Activated B cell treated with CpG ODN at 0.5 μM for 24 hours (primary cell): Measurements from ENCODE around the gene UCN3. TPM values are rescaled to one million over a fixed set of nuclear protein-coding genes. Genes with fewer than 3 reads are reported as not detected.

Experiments
- ATAC-seq: fragments of 200-7000 bp; cut with Tn5 transposase; one replicate; pipeline ENCODE4 v1.10.0; 2021; ENCODE audit warnings: low read depth, mild to moderate bottlenecking, moderate library complexity
- CTCF ChIA-PET: fragments of 350-600 bp; sonication (Branson Sonifier 250); formaldehyde crosslinking; loops from one replicate; lab custom pipeline; 2021; ENCODE audit warnings: antibody characterized with exemption; lab: Charles Lee
- POLR2A ChIA-PET: fragments of 350-600 bp; sonication (Branson Sonifier 250); formaldehyde crosslinking; loops from one replicate; lab custom pipeline; 2021; ENCODE audit warnings: antibody characterized with exemption; lab: Charles Lee
- DNase-seq: peaks from one replicate; pipeline ENCODE4 v3.0.0; 2022
- H3K27ac Mint-ChIP-seq: one replicate; pipeline ENCODE4 v1.8.0; 2020; ENCODE audit warnings: mixed read lengths
- H3K27me3 Mint-ChIP-seq: one replicate; pipeline ENCODE4 v1.8.0; 2021; ENCODE audit warnings: mixed read lengths
- H3K36me3 Mint-ChIP-seq: one replicate; pipeline ENCODE4 v1.8.0; 2021; ENCODE audit warnings: low read depth, mixed read lengths
- H3K4me1 Mint-ChIP-seq: one replicate; pipeline ENCODE4 v1.8.0; 2021; ENCODE audit warnings: mixed read lengths
- H3K4me3 Mint-ChIP-seq: one replicate; pipeline ENCODE4 v1.8.0; 2020; ENCODE audit warnings: mild to moderate bottlenecking, mixed read lengths
- H3K9me3 Mint-ChIP-seq: one replicate; pipeline ENCODE4 v1.8.0; 2020; ENCODE audit warnings: mixed read lengths
- intact Hi-C: fragments of 100-400 bp; cut with micrococcal nuclease; formaldehyde crosslinking; loops from one replicate; pipeline ENCODE4 v1.15.1; 2024
- total RNA-seq: library from RNA; stranded (reverse); gene quantifications from 2 replicates; pipeline ENCODE4 v1.2.3, GENCODE V29; 2022
- TF ChIP-seq, protein P1 (sequence below): fragments of 200-600 bp; IDR thresholded peaks from one replicate; pipeline ENCODE4 v1.8.0; 2022; ENCODE audit warnings: antibody characterized with exemption, mild to moderate bottlenecking

Gene UCN3
- total RNA-seq, 1 donor from 2014 or later = not detected

DNA sequence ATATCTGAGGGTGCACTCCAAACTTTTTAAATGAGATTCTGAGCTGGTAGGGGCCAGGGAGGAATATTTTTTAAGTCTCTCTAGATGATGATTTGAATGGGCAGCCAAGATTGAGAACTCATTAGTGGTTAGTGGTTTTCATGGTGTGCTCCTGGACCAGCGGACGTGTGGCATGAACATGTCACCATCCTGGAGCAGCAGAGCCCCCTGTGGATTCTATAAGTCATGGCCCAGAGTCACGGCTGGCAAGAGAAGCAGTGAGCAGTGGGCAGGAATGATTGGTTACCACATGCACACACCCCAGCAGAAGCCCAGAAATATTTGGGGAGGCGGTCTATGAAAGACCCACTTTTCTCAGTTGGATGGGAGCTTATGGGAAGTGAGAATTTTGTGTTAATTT is 21.2 kb upstream of the UCN3 start:
- intact Hi-C loops = no loop called here
- POLR2A ChIA-PET = no interaction called here

DNA sequence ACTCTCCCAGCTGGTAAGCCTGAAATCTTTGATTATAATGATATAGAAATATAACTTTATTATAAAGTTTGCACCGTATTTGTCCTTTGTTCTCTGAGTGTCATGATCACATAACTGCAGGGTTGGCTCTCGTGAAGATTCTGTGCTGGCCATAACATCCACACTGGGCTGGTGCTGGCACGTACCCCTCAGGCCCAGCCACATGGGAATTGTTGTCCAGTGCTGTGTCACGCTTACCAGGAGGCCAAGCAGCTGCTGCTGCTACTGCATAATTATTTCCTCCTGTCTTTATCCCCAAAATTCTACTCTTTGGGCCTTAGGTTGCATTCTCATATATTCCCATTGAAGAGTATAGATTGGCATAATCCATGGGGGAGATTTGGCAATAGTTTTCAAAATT is 20.8 kb upstream of the UCN3 start:
- Mint-ChIP-seq H3K27me3 (no peaks in the 10 kb centered on the region), H3K27ac (no peak overlapping the region), H3K4me1 (no peaks in the 10 kb centered on the region), H3K4me3 (no peak overlapping the region), H3K9me3 (no peaks in the 10 kb centered on the region), H3K36me3 (no peaks in the 10 kb centered on the region)
- DNase-seq = no peak
- ChIA-PET CTCF (no interaction called here), POLR2A (no interaction called here)
- TF ChIP-seq, protein P1, sequence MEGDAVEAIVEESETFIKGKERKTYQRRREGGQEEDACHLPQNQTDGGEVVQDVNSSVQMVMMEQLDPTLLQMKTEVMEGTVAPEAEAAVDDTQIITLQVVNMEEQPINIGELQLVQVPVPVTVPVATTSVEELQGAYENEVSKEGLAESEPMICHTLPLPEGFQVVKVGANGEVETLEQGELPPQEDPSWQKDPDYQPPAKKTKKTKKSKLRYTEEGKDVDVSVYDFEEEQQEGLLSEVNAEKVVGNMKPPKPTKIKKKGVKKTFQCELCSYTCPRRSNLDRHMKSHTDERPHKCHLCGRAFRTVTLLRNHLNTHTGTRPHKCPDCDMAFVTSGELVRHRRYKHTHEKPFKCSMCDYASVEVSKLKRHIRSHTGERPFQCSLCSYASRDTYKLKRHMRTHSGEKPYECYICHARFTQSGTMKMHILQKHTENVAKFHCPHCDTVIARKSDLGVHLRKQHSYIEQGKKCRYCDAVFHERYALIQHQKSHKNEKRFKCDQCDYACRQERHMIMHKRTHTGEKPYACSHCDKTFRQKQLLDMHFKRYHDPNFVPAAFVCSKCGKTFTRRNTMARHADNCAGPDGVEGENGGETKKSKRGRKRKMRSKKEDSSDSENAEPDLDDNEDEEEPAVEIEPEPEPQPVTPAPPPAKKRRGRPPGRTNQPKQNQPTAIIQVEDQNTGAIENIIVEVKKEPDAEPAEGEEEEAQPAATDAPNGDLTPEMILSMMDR = no peak
- intact Hi-C loops = no loop called here
- no peak for ATAC-seq

More for the DNA sequence above, 21.2 kb upstream of the UCN3 start:
- Mint-ChIP-seq H3K36me3 (no peaks in the 10 kb centered on the region), H3K9me3 (no peaks in the 10 kb centered on the region), H3K4me1 (no peaks in the 10 kb centered on the region), H3K27me3 (no peaks in the 10 kb centered on the region), H3K27ac (no peak overlapping the region), H3K4me3 (no peak overlapping the region)
- DNase-seq (no peak), ATAC-seq (no peak)
- CTCF ChIA-PET = no interaction called here
- TF ChIP-seq, protein P1 = no peak

DNA sequence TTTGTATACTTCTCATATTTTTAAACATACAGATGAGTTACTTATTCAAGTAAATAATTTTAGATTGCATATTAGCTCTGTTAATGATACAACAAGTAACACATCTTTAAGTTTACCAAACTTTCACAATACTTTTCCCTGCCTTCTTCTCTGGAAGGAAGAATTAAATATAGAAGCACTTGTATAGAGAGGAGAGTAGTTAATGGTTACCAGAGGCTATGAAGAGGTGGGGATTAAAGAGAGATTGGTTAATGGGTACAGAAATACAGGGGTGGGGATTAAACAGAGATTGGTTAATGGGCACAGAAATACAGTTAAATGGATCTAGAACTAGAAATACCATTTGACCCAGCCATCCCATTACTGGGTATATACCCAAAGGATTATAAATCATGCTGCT is 20.0 kb upstream of the UCN3 start:
- intact Hi-C loops = no loop called here
- Mint-ChIP-seq H3K36me3 (no peaks in the 10 kb centered on the region), H3K27ac (no peak overlapping the region), H3K4me1 (no peaks in the 10 kb centered on the region), H3K4me3 (no peak overlapping the region), H3K27me3 (no peaks in the 10 kb centered on the region), H3K9me3 (no peaks in the 10 kb centered on the region)
- TF ChIP-seq, protein P1 = no peak
- POLR2A ChIA-PET = no interaction called here
- DNase-seq (no peak), ATAC-seq (no peak)
- CTCF ChIA-PET = no interaction called here

DNA sequence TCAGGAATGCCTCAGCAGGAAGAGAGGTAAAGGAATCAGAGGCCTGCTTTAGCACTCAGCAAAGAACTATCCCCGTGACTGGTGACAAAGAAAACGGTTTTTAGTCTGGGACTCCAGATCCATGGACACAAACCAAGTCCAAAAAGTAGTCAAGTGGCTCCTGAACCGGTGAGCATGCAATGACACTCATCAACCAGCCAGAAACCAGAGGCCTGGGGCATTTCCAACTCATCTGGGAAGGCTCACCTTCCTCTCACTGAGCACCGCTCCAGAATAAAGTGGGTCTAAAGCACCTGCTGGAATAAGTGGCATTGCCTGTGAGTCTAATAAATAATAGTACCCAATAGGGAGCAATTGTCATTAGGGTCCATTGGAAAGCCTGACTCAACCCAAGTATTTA is 17.9 kb upstream of the UCN3 start:
- H3K27ac Mint-ChIP-seq = no peak overlapping the region
- intact Hi-C loops = no loop called here
- H3K4me3 Mint-ChIP-seq = no peak overlapping the region
- no peaks in the 10 kb centered on the region for H3K36me3 Mint-ChIP-seq
- no peaks in the 10 kb centered on the region for H3K4me1 Mint-ChIP-seq
- POLR2A ChIA-PET = no interaction called here
- no peaks in the 10 kb centered on the region for H3K27me3 Mint-ChIP-seq
- CTCF ChIA-PET = no interaction called here
- ATAC-seq (no peak), DNase-seq (no peak)
- TF ChIP-seq, protein P1 = no peak
- no peaks in the 10 kb centered on the region for H3K9me3 Mint-ChIP-seq

DNA sequence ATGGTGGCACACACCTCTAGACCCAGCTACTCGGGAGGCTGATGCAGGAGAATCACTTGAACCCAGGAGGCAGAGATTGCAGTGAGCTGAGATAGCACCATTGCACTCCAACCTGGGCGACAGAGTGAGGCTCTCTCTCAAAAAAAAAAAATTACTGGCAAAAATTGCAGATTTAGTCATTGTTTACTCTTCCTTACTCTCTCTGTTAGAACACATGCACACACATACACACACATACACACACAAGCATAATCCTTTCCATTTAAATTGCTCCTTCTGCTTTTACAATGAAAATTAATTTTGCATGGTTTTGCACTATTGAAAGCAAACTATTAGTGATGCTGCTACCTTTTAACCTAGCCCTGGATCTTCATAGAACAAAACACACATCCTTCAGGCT is 15.4 kb upstream of the UCN3 start:
- H3K27ac Mint-ChIP-seq = no peak overlapping the region
- TF ChIP-seq, protein P1 = no peak
- H3K4me3 Mint-ChIP-seq = no peak overlapping the region
- POLR2A ChIA-PET = no interaction called here
- no peaks in the 10 kb centered on the region for H3K36me3 Mint-ChIP-seq
- H3K9me3 Mint-ChIP-seq = no peaks in the 10 kb centered on the region
- ATAC-seq = no peak
- no peaks in the 10 kb centered on the region for H3K4me1 Mint-ChIP-seq
- H3K27me3 Mint-ChIP-seq = no peaks in the 10 kb centered on the region
- DNase-seq = no peak
- intact Hi-C loops = no loop called here
- CTCF ChIA-PET = no interaction called here
